Neural progenitor cell (in vitro differentiated cells): ENCODE results near the gene PNMA6E. TPM values are rescaled to one million over a fixed set of nuclear protein-coding genes. Genes with fewer than 3 reads are reported as not detected.

Experiments used
- DNase-seq: peaks from one replicate; pipeline ENCODE4 v3.0.0-alpha.2; 2016; ENCODE audit warnings: low spot score
- H2AFZ ChIP-seq: fragments of 200-600 bp; sonication (generic); replicated peaks from 2 replicates; pipeline ENCODE4 v1.6.1; 2016; ENCODE audit warnings: antibody characterized with exemption
- H3F3A ChIP-seq: fragments of 200-600 bp; sonication (generic); 2 replicates; pipeline ENCODE4 v1.6.1; 2016; ENCODE audit warnings: antibody characterized with exemption, low read depth
- H3K27ac ChIP-seq: fragments of 200-600 bp; sonication (generic); 2 replicates; pipeline ENCODE4 v1.5.1; 2016; ENCODE audit warnings: mild to moderate bottlenecking
- H3K27me3 ChIP-seq: fragments of 200-600 bp; sonication (generic); 2 replicates; pipeline ENCODE4 v1.6.1; 2016; ENCODE audit warnings: mild to moderate bottlenecking, moderate library complexity
- H3K36me3 ChIP-seq: fragments of 200-600 bp; sonication (generic); 2 replicates; pipeline ENCODE4 v1.5.1; 2016
- H3K4me1 ChIP-seq: fragments of 200-600 bp; sonication (generic); 2 replicates; pipeline ENCODE4 v1.6.1; 2016; ENCODE audit warnings: mixed run types
- H3K4me2 ChIP-seq: fragments of 200-600 bp; sonication (generic); 2 replicates; pipeline ENCODE4 v1.6.1; 2016
- H3K4me3 ChIP-seq: fragments of 200-600 bp; sonication (generic); 2 replicates; pipeline ENCODE4 v1.5.1; 2016
- H3K79me2 ChIP-seq: fragments of 200-600 bp; sonication (generic); 2 replicates; pipeline ENCODE4 v1.6.1; 2016; ENCODE audit warnings: low read depth
- H3K9ac ChIP-seq: fragments of 200-600 bp; sonication (generic); 2 replicates; pipeline ENCODE4 v1.6.1; 2016
- H3K9me3 ChIP-seq: fragments of 200-600 bp; sonication (generic); 2 replicates; pipeline ENCODE4 v1.5.1; 2016; ENCODE audit warnings: low read depth
- H4K20me1 ChIP-seq: fragments of 200-600 bp; sonication (generic); 2 replicates; pipeline ENCODE4 v1.6.1; 2016; ENCODE audit warnings: low read depth
- H3K27ac Mint-ChIP-seq: 3 replicates; pipeline ENCODE4 v1.8.0; 2021; ENCODE audit warnings: mixed read lengths
- H3K27me3 Mint-ChIP-seq: 2 replicates; pipeline ENCODE4 v1.8.0; 2022; ENCODE audit warnings: low read depth, mild to moderate bottlenecking, inconsistent platforms, moderate library complexity, mixed read lengths; ENCODE audit not compliant: insufficient read depth
- H3K36me3 Mint-ChIP-seq: 3 replicates; pipeline ENCODE4 v1.8.0; 2021; ENCODE audit warnings: mixed read lengths
- H3K4me1 Mint-ChIP-seq: 3 replicates; pipeline ENCODE4 v1.8.0; 2021; ENCODE audit warnings: mixed read lengths
- H3K4me3 Mint-ChIP-seq: 3 replicates; pipeline ENCODE4 v1.8.0; 2021; ENCODE audit warnings: mild to moderate bottlenecking, moderate library complexity, mixed read lengths
- H3K9me3 Mint-ChIP-seq: 3 replicates; pipeline ENCODE4 v1.8.0; 2020; ENCODE audit warnings: mixed read lengths
- CTCF ChIP-seq: fragments of 200-600 bp; sonication (generic); IDR thresholded peaks from 2 replicates; pipeline ENCODE4 v1.5.1; 2017; ENCODE audit warnings: antibody characterized with exemption, mild to moderate bottlenecking
- EZH2 ChIP-seq: fragments of 200-600 bp; sonication (generic); IDR thresholded peaks from 2 replicates; pipeline ENCODE4 v1.6.1; 2017; ENCODE audit warnings: antibody characterized with exemption, mild to moderate bottlenecking, moderate library complexity
- EZH2phosphoT487 ChIP-seq: fragments of 200-600 bp; sonication (generic); IDR thresholded peaks from 2 replicates; pipeline ENCODE4 v1.6.1; 2017; ENCODE audit warnings: antibody characterized with exemption
- total RNA-seq: library from RNA; depleted of rRNA; stranded (reverse); fragments of >200 nt; gene quantifications from 2 replicates; pipeline ENCODE4 v1.2.3, GENCODE V29; 2015; ENCODE audit warnings: low replicate concordance

PNMA6E gene
- total RNA-seq = not detected in 2 replicates

- Histone ChIP-seq H3K9ac (no peak within 1 kb of the TSS), H3K9me3 (no peaks in the 10 kb centered on the region), H3K36me3 (no peaks in the 10 kb centered on the region), H3K27me3 (no peaks in the 10 kb centered on the region), H3K27ac (no peak within 1 kb of the TSS), H3K79me2 (no peaks in the 10 kb centered on the region), H3K4me2 (no peak within 1 kb of the TSS), H4K20me1 (no peaks in the 10 kb centered on the region), H3F3A (no peaks in the 10 kb centered on the region), H3K4me1 (no peaks in the 10 kb centered on the region), H3K4me3 (no peak within 1 kb of the TSS), H2AFZ (no peak within 1 kb of the TSS)
- H3K27ac Mint-ChIP-seq = no peak within 1 kb of the TSS
- H3K36me3 Mint-ChIP-seq = no peaks in the 10 kb centered on the region
- no peak for DNase-seq
- H3K4me3 Mint-ChIP-seq = no peak within 1 kb of the TSS
- no peaks in the 10 kb centered on the region for H3K4me1 Mint-ChIP-seq
- peaks cover 4% of the 10 kb centered on the region for H3K27me3 Mint-ChIP-seq
- peaks cover 30% of the 10 kb centered on the region for H3K9me3 Mint-ChIP-seq
- TF ChIP-seq EZH2 (no peak), CTCF (no peak), EZH2phosphoT487 (no peak)
These were observed at the start of gene PNMA6E for GRCh38 chrX:153401133-153401764. PNMA6E (minus strand) TSS chrX:153401350; CDS start chrX:153398849, 2,501 bp downstream.

GRCh38 chrX:153450949-153451277 is 49.8 kb upstream of the PNMA6E start:
- H3K36me3 Mint-ChIP-seq = peaks cover 2% of the 10 kb centered on the region
- no peak overlapping the region for H3K4me3 Mint-ChIP-seq
- no peak overlapping the region for H3K27ac Mint-ChIP-seq
- no peak overlapping the region for H3K4me3 ChIP-seq
- H3K36me3 ChIP-seq = no peaks in the 10 kb centered on the region
- no peaks in the 10 kb centered on the region for H4K20me1 ChIP-seq
- no peaks in the 10 kb centered on the region for H3K27me3 ChIP-seq
- TF ChIP-seq EZH2phosphoT487 = no peak
- TF ChIP-seq CTCF = no peak
- no peak for TF ChIP-seq EZH2
- no peaks in the 10 kb centered on the region for H3K4me1 ChIP-seq
- H3K4me2 ChIP-seq = no peak overlapping the region
- DNase-seq = no peak
- peaks cover 2% of the 10 kb centered on the region for H3K27me3 Mint-ChIP-seq
- H3K4me1 Mint-ChIP-seq = no peaks in the 10 kb centered on the region
- no peak overlapping the region for H3K9ac ChIP-seq
- no peaks in the 10 kb centered on the region for H3K79me2 ChIP-seq
- H3K9me3 Mint-ChIP-seq = peaks cover 10% of the 10 kb centered on the region
- no peaks in the 10 kb centered on the region for H3K9me3 ChIP-seq
- no peak overlapping the region for H2AFZ ChIP-seq
- H3F3A ChIP-seq = no peaks in the 10 kb centered on the region
- H3K27ac ChIP-seq = no peak overlapping the region

- Histone ChIP-seq H3K27ac (no peak overlapping the region), H3K4me2 (no peak overlapping the region), H3K27me3 (no peaks in the 10 kb centered on the region), H2AFZ (no peak overlapping the region), H3K79me2 (no peaks in the 10 kb centered on the region), H3K9ac (no peak overlapping the region), H3K4me1 (no peaks in the 10 kb centered on the region), H3K4me3 (no peak overlapping the region), H3F3A (no peaks in the 10 kb centered on the region), H3K9me3 (no peaks in the 10 kb centered on the region), H3K36me3 (no peaks in the 10 kb centered on the region), H4K20me1 (no peaks in the 10 kb centered on the region)
- no peaks in the 10 kb centered on the region for H3K4me1 Mint-ChIP-seq
- no peak overlapping the region for H3K27ac Mint-ChIP-seq
- TF ChIP-seq EZH2phosphoT487 (no peak), CTCF (no peak), EZH2 (no peak)
- H3K27me3 Mint-ChIP-seq = peaks cover 2% of the 10 kb centered on the region
- H3K9me3 Mint-ChIP-seq = peaks cover 10% of the 10 kb centered on the region
- DNase-seq = no peak
- H3K36me3 Mint-ChIP-seq = peaks cover 2% of the 10 kb centered on the region
- no peak overlapping the region for H3K4me3 Mint-ChIP-seq
These were observed 49.2 kb upstream of the PNMA6E start for GRCh38 chrX:153450114-153450948.
